ENCODE results near the gene LSM6.

Gene LSM6

DNA sequence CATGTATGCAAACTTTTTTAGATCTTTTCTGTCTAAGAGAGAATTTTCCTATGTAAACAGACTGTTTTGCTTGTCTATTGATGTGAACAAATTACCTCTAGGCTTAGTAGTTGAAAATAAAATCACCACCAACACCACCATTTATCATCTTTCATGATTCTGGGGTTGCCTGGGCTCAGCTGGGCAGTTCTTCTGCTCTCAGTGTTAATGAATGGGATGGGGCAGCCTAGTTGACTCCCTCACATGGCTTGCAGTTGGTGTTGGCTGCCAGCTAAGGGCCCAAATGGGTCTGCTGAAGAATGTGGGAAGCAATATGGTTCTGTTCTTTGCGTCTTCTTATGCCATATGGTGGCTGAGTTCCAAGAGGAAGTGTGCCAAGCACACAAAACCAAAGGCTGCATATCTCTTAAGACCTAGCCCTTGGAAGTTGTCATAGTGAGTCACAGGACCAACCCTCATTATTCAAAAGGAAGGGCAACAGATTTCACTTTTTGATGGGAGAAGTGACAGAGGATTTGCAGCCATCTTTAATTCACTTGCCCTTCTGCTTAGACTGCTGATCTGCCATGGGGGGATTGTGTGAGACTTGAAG is 56.7 kb downstream of the LSM6 start:
- DNase-seq (ENCODE audit: low spot score) = peak; percentile 13
- TF ChIP-seq, protein P1, sequence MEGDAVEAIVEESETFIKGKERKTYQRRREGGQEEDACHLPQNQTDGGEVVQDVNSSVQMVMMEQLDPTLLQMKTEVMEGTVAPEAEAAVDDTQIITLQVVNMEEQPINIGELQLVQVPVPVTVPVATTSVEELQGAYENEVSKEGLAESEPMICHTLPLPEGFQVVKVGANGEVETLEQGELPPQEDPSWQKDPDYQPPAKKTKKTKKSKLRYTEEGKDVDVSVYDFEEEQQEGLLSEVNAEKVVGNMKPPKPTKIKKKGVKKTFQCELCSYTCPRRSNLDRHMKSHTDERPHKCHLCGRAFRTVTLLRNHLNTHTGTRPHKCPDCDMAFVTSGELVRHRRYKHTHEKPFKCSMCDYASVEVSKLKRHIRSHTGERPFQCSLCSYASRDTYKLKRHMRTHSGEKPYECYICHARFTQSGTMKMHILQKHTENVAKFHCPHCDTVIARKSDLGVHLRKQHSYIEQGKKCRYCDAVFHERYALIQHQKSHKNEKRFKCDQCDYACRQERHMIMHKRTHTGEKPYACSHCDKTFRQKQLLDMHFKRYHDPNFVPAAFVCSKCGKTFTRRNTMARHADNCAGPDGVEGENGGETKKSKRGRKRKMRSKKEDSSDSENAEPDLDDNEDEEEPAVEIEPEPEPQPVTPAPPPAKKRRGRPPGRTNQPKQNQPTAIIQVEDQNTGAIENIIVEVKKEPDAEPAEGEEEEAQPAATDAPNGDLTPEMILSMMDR (conservative IDR thresholded peaks at IDR 0.05; ENCODE audit: low read depth) = no peak
- ChIA-PET CTCF (interaction anchor here (0.6 kb wide), 1 partner anchor 1054 kb away, joined by 3 read pairs; no protein-coding TSS in a partner anchor), POLR2A (ENCODE audit: low non-redundant PET) (no interaction called here)
- no peak overlapping the region for H3K27ac ChIP-seq

DNA sequence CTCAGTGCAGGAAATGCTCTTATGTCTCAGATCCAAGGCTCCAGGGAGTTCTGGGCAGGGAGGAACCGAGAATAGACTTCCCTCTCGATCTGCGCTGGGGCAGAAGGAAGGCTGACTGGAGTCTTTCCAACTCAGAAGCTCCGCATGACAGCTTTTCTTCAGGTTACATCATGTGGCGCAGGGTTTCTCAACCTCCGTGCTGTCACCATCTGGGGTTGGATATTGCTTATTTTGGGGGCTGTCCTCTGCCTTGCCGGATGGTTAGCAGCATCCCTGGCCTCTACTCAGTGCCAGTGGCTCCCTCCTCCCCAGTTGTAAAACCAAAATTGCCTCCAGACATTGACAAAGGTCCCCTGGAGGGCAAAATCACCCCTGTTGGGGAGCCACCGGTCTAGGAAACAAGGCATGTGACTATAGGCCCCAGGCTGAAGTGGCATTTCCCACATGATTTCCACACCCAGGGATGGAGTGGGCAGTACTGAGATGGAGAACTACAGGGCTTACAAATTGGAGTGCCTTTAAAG is 60.2 kb downstream of the LSM6 start:
- H3K27ac ChIP-seq = no peak overlapping the region
- DNase-seq (ENCODE audit: low spot score) = no peak
- TF ChIP-seq, protein P1 (conservative IDR thresholded peaks at IDR 0.05; ENCODE audit: low read depth) = no peak
- POLR2A ChIA-PET (ENCODE audit: low non-redundant PET) = no interaction called here
- CTCF ChIA-PET = no interaction called here

DNA sequence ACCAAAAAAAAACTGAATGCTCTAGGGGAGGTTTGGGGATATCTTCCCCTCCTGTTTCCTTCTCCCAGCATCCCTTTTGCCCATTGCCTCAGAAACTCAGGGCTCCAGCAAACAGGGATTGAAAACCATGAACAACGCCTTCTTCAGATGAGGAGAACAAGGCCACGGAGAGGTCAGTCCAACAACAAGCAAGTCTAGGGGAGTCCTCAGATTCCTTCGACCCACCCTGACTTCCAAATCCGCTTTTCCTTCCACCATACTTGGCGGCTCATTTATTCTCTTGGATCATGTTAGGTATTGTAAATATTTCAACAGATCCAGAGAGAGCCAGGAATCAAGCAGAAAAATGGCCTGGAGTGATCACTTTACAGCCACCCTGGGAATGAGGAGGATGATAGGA is 60.7 kb downstream of the LSM6 start:
- ChIA-PET POLR2A (ENCODE audit: low non-redundant PET) (no interaction called here), CTCF (no interaction called here)
- no peak overlapping the region for H3K27ac ChIP-seq
- TF ChIP-seq, protein P1 (conservative IDR thresholded peaks at IDR 0.05; ENCODE audit: low read depth) = no peak
- no peak for DNase-seq (ENCODE audit: low spot score)

DNA sequence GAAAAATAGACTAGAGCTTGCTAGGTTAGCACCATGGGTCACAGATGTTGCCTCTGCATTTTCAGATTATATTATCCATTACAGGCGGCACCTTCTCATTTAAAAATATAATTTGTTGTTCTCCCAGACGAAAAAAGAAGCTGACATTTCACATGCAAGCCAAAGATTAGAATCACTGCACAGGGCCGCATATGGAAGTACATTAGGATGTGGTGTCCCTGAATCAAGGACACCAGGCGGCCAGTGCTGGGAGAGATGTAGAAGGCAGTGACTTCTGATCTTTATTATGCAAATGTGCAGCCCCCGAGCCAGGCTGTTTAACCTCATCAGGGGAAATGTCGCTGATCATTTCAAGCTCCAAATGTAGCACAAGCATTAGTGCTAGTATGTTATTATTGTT is 61.6 kb downstream of the LSM6 start:
- TF ChIP-seq, protein P1 (conservative IDR thresholded peaks at IDR 0.05; ENCODE audit: low read depth) = no peak
- CTCF ChIA-PET = interaction anchor here (0.5 kb wide), 1 partner anchor 80 kb away, joined by 5 read pairs; no protein-coding TSS in a partner anchor
- no peak overlapping the region for H3K27ac ChIP-seq
- POLR2A ChIA-PET (ENCODE audit: low non-redundant PET) = no interaction called here
- no peak for DNase-seq (ENCODE audit: low spot score)

DNA sequence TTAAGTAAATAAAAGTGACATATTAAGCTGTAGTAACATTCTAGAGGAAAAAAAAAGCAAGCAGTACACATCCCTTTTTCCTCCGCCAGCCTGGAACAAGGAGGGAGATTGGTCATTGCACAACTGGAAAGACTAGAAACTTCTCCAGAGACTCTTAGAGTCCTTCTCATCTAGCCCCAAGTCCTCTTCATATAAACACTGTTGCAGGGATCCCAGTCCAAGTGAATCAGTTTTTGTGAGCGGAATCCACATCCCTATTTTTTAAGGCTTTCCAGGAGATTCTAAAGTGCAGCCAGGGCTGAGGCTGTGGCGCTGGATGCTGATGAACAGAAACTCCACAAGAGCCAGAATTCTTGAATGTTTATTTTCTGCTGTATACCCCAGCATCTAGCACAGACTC is 62.6 kb downstream of the LSM6 start:
- no peak for DNase-seq (ENCODE audit: low spot score)
- CTCF ChIA-PET = no interaction called here
- POLR2A ChIA-PET (ENCODE audit: low non-redundant PET) = no interaction called here
- TF ChIP-seq, protein P1 (conservative IDR thresholded peaks at IDR 0.05; ENCODE audit: low read depth) = no peak
- no peak overlapping the region for H3K27ac ChIP-seq
